GM20431 (cell line): ENCODE data around the gene CNOT3.
"Not testable (repeated sequence)": the region's sequence is repeated elsewhere in the genome, so short reads cannot be mapped to it uniquely, and the experiment has no call there.

ENCODE experiments used
- in situ Hi-C: fragments of 300-500 bp; cut with MseI, MboI; formaldehyde crosslinking; loops from one replicate; pipeline ENCODE4 v1.15.0; 2020; ENCODE audit warnings: low sequenced_read_pairs; ENCODE audit not compliant: unreplicated experiment

CNOT3 gene

GRCh38 chr19:54137699-54138488, at the start of gene CNOT3:
TSS of gene CNOT3 (plus strand) at chr19:54137762. CDS start at chr19:54142979, 5,217 bp downstream.
- in situ Hi-C loops, result no loop called here

- in situ Hi-C loops, result no loop called here
Observed at GRCh38 chr19:54094426-54095000, 43.0 kb upstream of the CNOT3 start.

GRCh38 chr19:54095136-54095858, 42.3 kb upstream of the CNOT3 start:
- in situ Hi-C loops, result no loop called here

GRCh38 chr19:54095859-54096616, 41.5 kb upstream of the CNOT3 start:
- in situ Hi-C loops, result not testable (repeated sequence)

- in situ Hi-C loops, result no loop called here
Observed at GRCh38 chr19:54096617-54097106, 40.9 kb upstream of the CNOT3 start.

GRCh38 chr19:54099190-54099902, 38.2 kb upstream of the CNOT3 start:
- in situ Hi-C loops, result no loop called here

- in situ Hi-C loops, result not testable (repeated sequence)
Observed at GRCh38 chr19:54099903-54100255, 37.7 kb upstream of the CNOT3 start.

- in situ Hi-C loops, result no loop called here
Observed at GRCh38 chr19:54100561-54100960, 37.0 kb upstream of the CNOT3 start, which contains the start of gene OSCAR. TSS of gene OSCAR (minus strand) at chr19:54100803. CDS start at chr19:54100792, 11 bp downstream.

GRCh38 chr19:54102421-54103169, 35.0 kb upstream of the CNOT3 start, which contains the start of gene NDUFA3:
TSS of gene NDUFA3 (plus strand) at chr19:54102855. CDS start at chr19:54102879, 24 bp downstream.
- in situ Hi-C loops, result no loop called here

- in situ Hi-C loops, result no loop called here
Observed at GRCh38 chr19:54104998-54105715, 32.4 kb upstream of the CNOT3 start.

GRCh38 chr19:54105796-54106195, 31.8 kb upstream of the CNOT3 start:
- in situ Hi-C loops, result no loop called here

GRCh38 chr19:54106716-54107115, 30.8 kb upstream of the CNOT3 start:
- in situ Hi-C loops, result no loop called here

- in situ Hi-C loops, result no loop called here
Observed at GRCh38 chr19:54107876-54108490, 29.6 kb upstream of the CNOT3 start.

GRCh38 chr19:54108496-54108895, 29.1 kb upstream of the CNOT3 start:
- in situ Hi-C loops, result no loop called here

GRCh38 chr19:54109651-54110050, 27.9 kb upstream of the CNOT3 start:
- in situ Hi-C loops, result no loop called here

GRCh38 chr19:54114340-54115108, 23.0 kb upstream of the CNOT3 start:
- in situ Hi-C loops, result no loop called here
